AG04450 (cell line): ENCODE measurements around the gene LRFN4. TPM values are rescaled to one million over a fixed set of nuclear protein-coding genes. Genes with fewer than 3 reads are reported as not detected.

ENCODE experiments used
- CTCF ChIA-PET: fragments of 300-600, 350-600 bp; formaldehyde crosslinking; extraction: SDS; loops from one replicate; lab custom pipeline; 2022; ENCODE audit warnings: antibody characterized with exemption, inconsistent platforms; lab: Charles Lee
- POLR2A ChIA-PET: fragments of 350-600 bp; formaldehyde crosslinking; extraction: SDS; loops from one replicate; lab custom pipeline; 2021; ENCODE audit warnings: antibody characterized with exemption, inconsistent platforms; lab: Yijun Ruan, JAX
- DNase-seq: peaks from one replicate; pipeline ENCODE4 v3.0.0-alpha.2; 2011; ENCODE audit warnings: low read depth, low spot score
- H3K27ac ChIP-seq: one replicate; pipeline ENCODE4 v1.5.1; 2012; ENCODE audit warnings: low read depth, low read length, control low read depth
- H3K27me3 ChIP-seq: one replicate; pipeline ENCODE4 v1.6.0; 2012; ENCODE audit warnings: low read length; ENCODE audit not compliant: control insufficient read depth, insufficient read depth
- H3K4me3 ChIP-seq: 2 replicates; pipeline ENCODE4 v1.5.1; 2011; ENCODE audit warnings: mild to moderate bottlenecking, low read depth, low read length, control low read depth
- H3K9me3 ChIP-seq: 2 replicates; pipeline ENCODE4 v1.5.1; 2012; ENCODE audit warnings: low read length; ENCODE audit not compliant: control insufficient read depth, insufficient read depth
- polyA plus RNA-seq: library from polyadenylated mRNA; depleted of rRNA; stranded (reverse); fragments of >200 nt; gene quantifications from 2 replicates; pipeline ENCODE4 v1.2.3, GENCODE V29; 2011
- TF ChIP-seq, protein P1 (sequence below): IDR thresholded peaks from 2 replicates; pipeline ENCODE4 v1.5.1; 2011; ENCODE audit warnings: low read depth, low read length, control low read depth, inconsistent platforms

LRFN4 gene
- polyA plus RNA-seq, 1 experiment = 5.5 TPM

DNA sequence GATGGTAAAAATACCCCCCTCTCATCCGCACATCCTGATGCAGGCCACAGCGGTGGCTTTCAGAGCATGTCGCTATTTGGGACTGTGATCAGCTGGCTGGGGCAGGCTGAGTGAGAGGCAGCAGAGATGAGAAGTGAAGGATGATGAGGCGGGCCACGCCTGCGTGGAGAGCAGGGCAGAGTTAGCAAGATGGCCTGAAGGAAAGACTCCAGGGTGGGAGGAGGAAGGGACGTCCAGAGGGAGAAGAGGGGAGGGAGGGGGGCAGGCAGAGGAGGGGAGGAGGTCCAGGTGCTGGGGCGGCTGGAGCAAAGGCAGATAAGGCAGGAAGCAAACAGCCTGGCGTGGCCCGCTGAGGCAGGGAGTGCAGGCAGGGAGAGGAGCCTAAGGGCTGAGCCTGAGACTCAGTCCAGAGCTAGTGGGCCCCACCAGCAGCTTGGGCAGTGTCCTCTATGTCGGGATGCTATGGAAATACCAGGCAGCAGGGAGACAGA is 29.1 kb downstream of the LRFN4 start:
- H3K4me3 ChIP-seq = no peak overlapping the region
- CTCF ChIA-PET = no interaction called here
- TF ChIP-seq, protein P1, sequence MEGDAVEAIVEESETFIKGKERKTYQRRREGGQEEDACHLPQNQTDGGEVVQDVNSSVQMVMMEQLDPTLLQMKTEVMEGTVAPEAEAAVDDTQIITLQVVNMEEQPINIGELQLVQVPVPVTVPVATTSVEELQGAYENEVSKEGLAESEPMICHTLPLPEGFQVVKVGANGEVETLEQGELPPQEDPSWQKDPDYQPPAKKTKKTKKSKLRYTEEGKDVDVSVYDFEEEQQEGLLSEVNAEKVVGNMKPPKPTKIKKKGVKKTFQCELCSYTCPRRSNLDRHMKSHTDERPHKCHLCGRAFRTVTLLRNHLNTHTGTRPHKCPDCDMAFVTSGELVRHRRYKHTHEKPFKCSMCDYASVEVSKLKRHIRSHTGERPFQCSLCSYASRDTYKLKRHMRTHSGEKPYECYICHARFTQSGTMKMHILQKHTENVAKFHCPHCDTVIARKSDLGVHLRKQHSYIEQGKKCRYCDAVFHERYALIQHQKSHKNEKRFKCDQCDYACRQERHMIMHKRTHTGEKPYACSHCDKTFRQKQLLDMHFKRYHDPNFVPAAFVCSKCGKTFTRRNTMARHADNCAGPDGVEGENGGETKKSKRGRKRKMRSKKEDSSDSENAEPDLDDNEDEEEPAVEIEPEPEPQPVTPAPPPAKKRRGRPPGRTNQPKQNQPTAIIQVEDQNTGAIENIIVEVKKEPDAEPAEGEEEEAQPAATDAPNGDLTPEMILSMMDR = no peak
- H3K27ac ChIP-seq = no peak overlapping the region
- peaks cover 4% of the 10 kb centered on the region; the same call in 1 of the 2 replicates for H3K9me3 ChIP-seq
- H3K27me3 ChIP-seq = no peaks in the 10 kb centered on the region
- POLR2A ChIA-PET = no interaction called here
- DNase-seq = no peak

DNA sequence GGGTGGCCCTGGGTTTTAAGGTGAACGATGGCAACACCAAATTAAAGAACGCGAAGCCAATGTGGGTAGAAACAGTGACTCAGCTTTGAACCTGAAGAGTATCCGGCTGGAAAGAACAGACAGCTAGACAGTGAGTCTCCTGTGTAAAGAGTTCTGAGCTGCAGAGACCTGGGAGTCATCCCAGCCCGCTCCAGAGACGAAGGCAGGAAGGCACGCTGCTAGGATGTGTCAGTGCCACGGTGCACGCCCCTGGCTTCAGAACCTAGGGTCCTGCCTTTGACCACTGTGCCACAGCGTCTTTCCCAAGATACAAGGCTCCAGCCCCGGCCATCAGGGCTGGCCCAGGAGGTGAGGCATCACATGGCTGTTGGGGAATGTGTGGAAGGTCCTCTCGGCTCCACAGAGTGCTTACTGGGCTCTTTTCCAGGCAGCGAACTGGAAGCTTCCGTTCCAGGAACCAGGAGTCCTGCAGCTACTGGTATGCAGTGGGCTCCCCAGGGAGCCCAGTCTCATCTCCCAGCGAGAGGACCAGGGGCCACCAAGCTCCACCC is 29.9 kb downstream of the LRFN4 start:
- no peaks in the 10 kb centered on the region for H3K27me3 ChIP-seq
- ChIA-PET CTCF (interaction anchor here (1.0 kb wide), 1 partner anchor 14 kb away, joined by 4 read pairs; no protein-coding TSS in a partner anchor), POLR2A (interaction anchor here (0.6 to 0.7 kb wide), 2 partner anchors 31 to 262 kb away, joined by 3 to 5 read pairs; no protein-coding TSS in a partner anchor)
- no peak overlapping the region for H3K27ac ChIP-seq
- TF ChIP-seq, protein P1 = no peak
- H3K4me3 ChIP-seq = no peak overlapping the region
- H3K9me3 ChIP-seq = peaks cover 4% of the 10 kb centered on the region; the same call in 1 of the 2 replicates
- DNase-seq = no peak

DNA sequence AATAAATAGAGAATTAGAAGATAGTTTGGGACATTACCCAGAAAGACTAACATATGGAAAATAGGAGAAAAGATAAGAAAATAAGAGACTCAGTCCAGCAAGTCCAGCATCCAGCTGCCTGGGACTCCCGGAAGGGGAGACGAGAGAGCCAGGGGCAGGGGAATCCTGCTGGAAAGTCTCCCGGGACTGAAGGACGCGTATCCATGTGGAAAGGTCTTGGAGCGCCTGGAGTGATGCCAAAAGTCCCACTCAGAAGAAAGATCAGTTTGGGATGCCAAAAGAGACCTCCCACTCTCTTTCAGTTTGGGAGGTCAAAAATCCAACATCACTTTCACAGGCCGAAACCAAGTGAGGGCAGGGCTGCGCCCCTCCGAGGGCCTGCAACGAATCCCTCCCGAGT is 30.7 kb downstream of the LRFN4 start:
- CTCF ChIA-PET = interaction anchor here (1.0 kb wide), 1 partner anchor 15 kb away, joined by 4 read pairs; no protein-coding TSS in a partner anchor
- TF ChIP-seq, protein P1 = no peak
- H3K27ac ChIP-seq = no peak overlapping the region
- DNase-seq = no peak
- H3K27me3 ChIP-seq = no peaks in the 10 kb centered on the region
- peaks cover 4% of the 10 kb centered on the region; the same call in 1 of the 2 replicates for H3K9me3 ChIP-seq
- no peak overlapping the region for H3K4me3 ChIP-seq
- POLR2A ChIA-PET = no interaction called here

DNA sequence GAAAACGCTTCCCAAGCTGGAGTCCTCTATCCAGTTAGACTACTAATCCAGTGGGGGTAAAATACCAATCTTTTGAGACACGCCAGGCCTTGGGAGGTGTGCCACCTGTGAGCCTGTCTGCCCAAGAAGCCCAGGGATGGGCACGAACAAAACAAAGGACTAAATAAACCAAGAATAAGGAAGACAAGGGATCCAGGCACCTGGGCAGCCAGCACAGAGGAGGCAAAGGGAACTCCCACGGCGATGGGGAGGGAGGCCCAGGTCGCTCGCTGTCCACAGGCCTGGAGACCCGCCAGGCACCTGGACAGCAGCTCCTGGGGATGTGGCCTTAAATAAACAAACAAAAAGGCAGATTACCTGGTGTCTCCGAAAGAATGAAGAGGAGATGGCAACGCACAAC is 31.4 kb downstream of the LRFN4 start:
- TF ChIP-seq, protein P1 = no peak
- Histone ChIP-seq H3K27me3 (no peaks in the 10 kb centered on the region), H3K9me3 (peaks cover 4% of the 10 kb centered on the region; the same call in 1 of the 2 replicates), H3K4me3 (no peak overlapping the region), H3K27ac (no peak overlapping the region)
- ChIA-PET POLR2A (no interaction called here), CTCF (no interaction called here)
- no peak for DNase-seq

DNA sequence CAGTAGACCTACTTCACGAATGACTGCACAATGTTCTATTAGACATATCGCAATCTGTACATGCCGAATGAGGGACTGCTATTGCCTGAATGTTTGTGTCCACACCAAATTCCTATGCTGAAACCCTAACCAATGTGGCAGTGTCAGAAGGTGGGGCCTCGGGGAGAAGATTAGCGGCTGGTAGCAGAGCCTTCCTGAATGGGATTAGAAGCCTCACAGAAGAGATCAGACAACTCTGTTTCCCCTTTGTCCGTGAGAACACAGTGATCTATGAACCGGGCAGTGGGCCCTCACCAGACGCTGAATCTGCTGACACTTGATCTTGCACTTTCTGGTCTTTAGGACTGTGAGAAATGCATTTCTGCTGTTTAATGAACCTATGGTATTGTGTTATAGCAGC is 33.1 kb downstream of the LRFN4 start:
- ChIA-PET CTCF (interaction anchor here (0.8 kb wide), 1 partner anchor 481 kb away, joined by 4 read pairs; no protein-coding TSS in a partner anchor), POLR2A (no interaction called here)
- Histone ChIP-seq H3K4me3 (no peak overlapping the region), H3K27ac (no peak overlapping the region), H3K27me3 (no peaks in the 10 kb centered on the region), H3K9me3 (peaks cover 4% of the 10 kb centered on the region; the same call in 1 of the 2 replicates)
- TF ChIP-seq, protein P1 = no peak
- DNase-seq = no peak
